Esophagus squamous epithelium (tissue), 5 donors: Measurements from ENCODE around the gene CD93. TPM values are rescaled to one million over a fixed set of nuclear protein-coding genes. Genes with fewer than 3 reads are reported as not detected.

Experiments used
- DNase-seq: peaks from one replicate; lab custom pipeline; 2025; lab: John Stamatoyannopoulos, UW
- H3K27ac ChIP-seq, 4 donors: fragments of 200-600 bp; sonication (generic); one replicate each; pipeline ENCODE4 v1.5.1; 2016 to 2019; ENCODE audit warnings: mild to moderate bottlenecking in 1 of 4
- H3K27me3 ChIP-seq, 4 donors: fragments of 200-600 bp; sonication (generic); 1 replicate in 3 of 4; 2 replicates in 1 of 4; pipeline versions ENCODE4 v1.5.1 to v1.6.0; 2017 to 2021; ENCODE audit warnings: antibody characterized with exemption in 1 of 4
- H3K36me3 ChIP-seq, 3 donors: fragments of 200-600 bp; sonication (generic); one replicate each; pipeline ENCODE4 v1.5.1; 2016 to 2019
- H3K4me1 ChIP-seq, 3 donors: fragments of 200-600 bp; sonication (generic); one replicate each; pipeline ENCODE4 v1.5.1; 2017 to 2019
- H3K4me3 ChIP-seq, 4 donors: fragments of 200-600 bp; sonication (generic); 1 replicate in 3 of 4; 2 replicates in 1 of 4; pipeline ENCODE4 v1.5.1; 2016 to 2019; ENCODE audit warnings: mild to moderate bottlenecking in 2 of 4, moderate library complexity in 1 of 4
- H3K9me3 ChIP-seq, 3 donors: fragments of 200-600 bp; sonication (generic); one replicate each; pipeline ENCODE4 v1.5.1; 2016 to 2019
- POLR2A ChIP-seq, 4 donors: fragments of 450-650 bp; IDR thresholded peaks; one replicate each; pipeline ENCODE4 v1.6.1; 2017; ENCODE audit warnings: antibody characterized with exemption in 4 of 4, mild to moderate bottlenecking in 4 of 4, moderate library complexity in 3 of 4
- WGBS, 2 donors: methylation state at CpG; one replicate each; pipeline ENCODE4 v1.1.5; 2018; 5-methylcytosine and 5-hydroxymethylcytosine counted together
- intact Hi-C: fragments of 100-400 bp; cut with DNase I; formaldehyde crosslinking; loops from one replicate; pipeline ENCODE4 v1.15.0; 2022
- total RNA-seq, 4 donors: library from RNA; depleted of rRNA; stranded (reverse); fragments of >200 nt; gene quantifications; one replicate each; pipeline ENCODE4 v1.1.0, GENCODE V29; 2016
- TF ChIP-seq, protein P1 (sequence below), 6 experiments: fragments of 450-650 bp in 4 of 6; fragments of 200-600 bp in 2 of 6; sonication (generic) in 2 of 6; IDR thresholded peaks; one replicate each; pipeline ENCODE4 v1.5.1; 2016 to 2019; ENCODE audit warnings: antibody characterized with exemption in 6 of 6, mild to moderate bottlenecking in 4 of 6, moderate library complexity in 4 of 6
- donor health status: DM: yes; HTN: yes; CAD: no.

The CD93 gene
- total RNA-seq, 4 donors from 2014 or later = 4.5 to 22.9 (median 14.6) TPM

GRCh38 chr20:23123886-23124285, 37.8 kb upstream of the CD93 start:
- Histone ChIP-seq H3K27me3 (no peaks in the 10 kb centered on the region), H3K4me1 (peaks cover 17 to 65% (median 34%) of the 10 kb centered on the region in 3 donors), H3K27ac (no peak overlapping the region), H3K4me3 (no peak overlapping the region), H3K9me3 (no peaks in the 10 kb centered on the region), H3K36me3 (no peaks in the 10 kb centered on the region)
- WGBS, 2 donors = 54 to 59% methylated on average over 10 of the region's 10 CpGs
- TF ChIP-seq, protein P1, sequence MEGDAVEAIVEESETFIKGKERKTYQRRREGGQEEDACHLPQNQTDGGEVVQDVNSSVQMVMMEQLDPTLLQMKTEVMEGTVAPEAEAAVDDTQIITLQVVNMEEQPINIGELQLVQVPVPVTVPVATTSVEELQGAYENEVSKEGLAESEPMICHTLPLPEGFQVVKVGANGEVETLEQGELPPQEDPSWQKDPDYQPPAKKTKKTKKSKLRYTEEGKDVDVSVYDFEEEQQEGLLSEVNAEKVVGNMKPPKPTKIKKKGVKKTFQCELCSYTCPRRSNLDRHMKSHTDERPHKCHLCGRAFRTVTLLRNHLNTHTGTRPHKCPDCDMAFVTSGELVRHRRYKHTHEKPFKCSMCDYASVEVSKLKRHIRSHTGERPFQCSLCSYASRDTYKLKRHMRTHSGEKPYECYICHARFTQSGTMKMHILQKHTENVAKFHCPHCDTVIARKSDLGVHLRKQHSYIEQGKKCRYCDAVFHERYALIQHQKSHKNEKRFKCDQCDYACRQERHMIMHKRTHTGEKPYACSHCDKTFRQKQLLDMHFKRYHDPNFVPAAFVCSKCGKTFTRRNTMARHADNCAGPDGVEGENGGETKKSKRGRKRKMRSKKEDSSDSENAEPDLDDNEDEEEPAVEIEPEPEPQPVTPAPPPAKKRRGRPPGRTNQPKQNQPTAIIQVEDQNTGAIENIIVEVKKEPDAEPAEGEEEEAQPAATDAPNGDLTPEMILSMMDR (IDR thresholded peaks at IDR 0.05) = no peak
- no peak for TF ChIP-seq POLR2A (IDR thresholded peaks at IDR 0.05)
- intact Hi-C loops = no loop called here
- DNase-seq = no peak

GRCh38 chr20:23122796-23123655, 36.9 kb upstream of the CD93 start:
- Histone ChIP-seq H3K27ac (no peak overlapping the region), H3K4me3 (no peak overlapping the region), H3K36me3 (no peaks in the 10 kb centered on the region), H3K4me1 (peaks cover 20 to 69% (median 43%) of the 10 kb centered on the region in 3 donors), H3K27me3 (no peaks in the 10 kb centered on the region), H3K9me3 (no peaks in the 10 kb centered on the region)
- TF ChIP-seq, protein P1 (IDR thresholded peaks at IDR 0.05) = no peak
- no peak for TF ChIP-seq POLR2A (IDR thresholded peaks at IDR 0.05)
- no peak for DNase-seq
- intact Hi-C loops = no loop called here
- WGBS, 2 donors = 82 to 89% methylated on average over 10 to 13 of the region's 18 CpGs

- intact Hi-C loops = no loop called here
- H3K4me1 ChIP-seq = peaks cover 20 to 77% (median 47%) of the 10 kb centered on the region in 3 donors
- no peaks in the 10 kb centered on the region for H3K9me3 ChIP-seq
- no peaks in the 10 kb centered on the region for H3K36me3 ChIP-seq
- TF ChIP-seq POLR2A (IDR thresholded peaks at IDR 0.05) = no peak
- TF ChIP-seq, protein P1 (IDR thresholded peaks at IDR 0.05) = no peak
- H3K4me3 ChIP-seq = no peak overlapping the region
- no peak for DNase-seq
- H3K27me3 ChIP-seq = no peaks in the 10 kb centered on the region
- 87 to 89% methylated on average over 5 to 6 of the region's 9 CpGs for WGBS, 2 donors
- no peak overlapping the region for H3K27ac ChIP-seq
Measured at GRCh38 chr20:23122321-23122720, 36.2 kb upstream of the CD93 start.

DNA sequence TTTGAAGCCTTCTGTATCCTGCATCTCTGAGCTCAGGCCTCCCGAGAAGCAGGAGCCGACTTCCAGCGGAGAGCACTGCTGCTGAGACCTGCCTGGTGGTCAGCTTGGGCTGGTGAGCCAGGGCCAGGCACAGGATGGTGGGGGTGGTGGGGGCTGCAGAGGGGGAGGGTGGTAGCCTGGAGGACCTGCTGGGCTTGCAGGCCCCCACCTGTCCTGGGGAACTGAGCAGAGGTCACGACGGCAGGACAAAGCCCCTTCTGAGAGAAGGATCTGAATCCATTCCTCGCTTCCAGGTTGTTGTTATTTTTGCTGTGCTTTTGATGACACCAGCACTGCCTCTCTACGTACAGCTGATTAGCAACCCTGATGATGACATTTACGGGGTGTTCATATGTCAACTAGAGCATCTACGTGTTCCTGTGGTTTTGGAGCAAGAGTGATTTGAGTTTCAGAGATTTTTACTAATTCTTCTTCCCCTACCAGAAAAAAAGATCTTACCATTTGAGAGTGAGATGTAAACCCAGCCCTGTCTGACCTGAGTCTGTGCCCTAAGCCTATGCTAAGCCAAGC, 35.7 kb upstream of the CD93 start:
- no peak overlapping the region for H3K4me3 ChIP-seq
- peaks cover 22 to 81% (median 50%) of the 10 kb centered on the region in 3 donors for H3K4me1 ChIP-seq
- intact Hi-C loops = no loop called here
- WGBS, 2 donors = 67 to 90% methylated on average over 3 to 6 of the region's 9 CpGs
- DNase-seq = no peak
- H3K27me3 ChIP-seq = no peaks in the 10 kb centered on the region
- no peak overlapping the region for H3K27ac ChIP-seq
- no peaks in the 10 kb centered on the region for H3K9me3 ChIP-seq
- TF ChIP-seq, protein P1 (IDR thresholded peaks at IDR 0.05) = no peak
- TF ChIP-seq POLR2A (IDR thresholded peaks at IDR 0.05) = no peak
- H3K36me3 ChIP-seq = no peaks in the 10 kb centered on the region
